CD4-positive, alpha-beta T cell treated with Interleukin-6 for 4 hours (primary cell): ENCODE measurements around the gene BST1.
A peak's percentile ranks its signal among the peaks of the same experiment; 100 is the strongest.

Source experiments
- DNase-seq: peaks from one replicate; pipeline ENCODE4 v3.0.0-alpha.2; 2020; ENCODE audit warnings: mixed read lengths

The BST1 gene

GRCh38 chr4:15702941-15703403, at the start of gene BST1:
TSS of gene BST1 (plus strand) at chr4:15703065. CDS start at chr4:15703145, 80 bp downstream.
- DNase-seq: peak; percentile 59

GRCh38 chr4:15653420-15653819, 49.4 kb upstream of the BST1 start:
- DNase-seq: no peak

GRCh38 chr4:15653864-15654592, 48.8 kb upstream of the BST1 start:
- DNase-seq: no peak

- DNase-seq: peak; percentile 51
Observed at GRCh38 chr4:15654593-15655222, 48.2 kb upstream of the BST1 start.

GRCh38 chr4:15655223-15656037, 47.4 kb upstream of the BST1 start, which contains the start of gene FBXL5:
TSS of gene FBXL5 (minus strand) at chr4:15655357. CDS start at chr4:15655287, 70 bp downstream.
- peak; percentile 84 for DNase-seq

GRCh38 chr4:15656038-15656470, 46.8 kb upstream of the BST1 start:
- DNase-seq: no peak

- no peak for DNase-seq
Observed at GRCh38 chr4:15657366-15657765, 45.5 kb upstream of the BST1 start.

- no peak for DNase-seq
Observed at GRCh38 chr4:15658136-15658770, 44.6 kb upstream of the BST1 start.

- no peak for DNase-seq
Observed at GRCh38 chr4:15658781-15659180, 44.1 kb upstream of the BST1 start.

GRCh38 chr4:15659768-15660570, 42.9 kb upstream of the BST1 start:
- DNase-seq: no peak

GRCh38 chr4:15665753-15666365, 37.0 kb upstream of the BST1 start:
- no peak for DNase-seq

GRCh38 chr4:15667006-15667405, 35.9 kb upstream of the BST1 start:
- no peak for DNase-seq

GRCh38 chr4:15668566-15669435, 34.1 kb upstream of the BST1 start:
- no peak for DNase-seq

- no peak for DNase-seq
Observed at GRCh38 chr4:15670576-15670975, 32.3 kb upstream of the BST1 start.

GRCh38 chr4:15672101-15672500, 30.8 kb upstream of the BST1 start:
- DNase-seq: no peak

GRCh38 chr4:15673337-15673736, 29.5 kb upstream of the BST1 start:
- DNase-seq: no peak

GRCh38 chr4:15674046-15674445, 28.8 kb upstream of the BST1 start:
- DNase-seq: no peak

- no peak for DNase-seq
Observed at GRCh38 chr4:15674926-15675325, 27.9 kb upstream of the BST1 start.

GRCh38 chr4:15675356-15675755, 27.5 kb upstream of the BST1 start:
- DNase-seq: no peak

GRCh38 chr4:15676039-15676438, 26.8 kb upstream of the BST1 start:
- DNase-seq: no peak

GRCh38 chr4:15676899-15677298, 26.0 kb upstream of the BST1 start:
- no peak for DNase-seq
